ENCODE data around the gene SP100.

DNA sequence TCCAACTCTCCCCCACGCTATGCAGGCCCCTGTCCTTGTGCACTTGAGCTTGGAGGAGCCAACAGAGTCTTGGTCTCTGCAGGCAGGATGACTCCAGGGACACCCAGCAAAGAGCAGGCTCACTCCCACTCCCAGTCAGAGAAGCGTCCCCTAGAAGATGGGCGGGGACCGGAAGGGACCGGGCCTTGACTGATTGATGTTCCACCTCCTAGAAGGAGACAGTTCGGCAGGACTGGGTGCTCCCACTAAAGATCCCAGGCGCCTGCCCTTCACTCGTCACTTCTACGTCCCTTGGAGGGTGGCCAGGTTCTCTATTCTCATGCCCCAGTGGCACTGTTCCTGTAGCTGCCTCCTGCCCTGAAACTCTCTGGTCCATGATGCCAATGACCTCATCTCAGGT, 3.2 kb upstream of the SP100 start:
- TF ChIP-seq EP300 (IDR thresholded peaks at IDR 0.05) = no peak
- TF ChIP-seq, protein P1, sequence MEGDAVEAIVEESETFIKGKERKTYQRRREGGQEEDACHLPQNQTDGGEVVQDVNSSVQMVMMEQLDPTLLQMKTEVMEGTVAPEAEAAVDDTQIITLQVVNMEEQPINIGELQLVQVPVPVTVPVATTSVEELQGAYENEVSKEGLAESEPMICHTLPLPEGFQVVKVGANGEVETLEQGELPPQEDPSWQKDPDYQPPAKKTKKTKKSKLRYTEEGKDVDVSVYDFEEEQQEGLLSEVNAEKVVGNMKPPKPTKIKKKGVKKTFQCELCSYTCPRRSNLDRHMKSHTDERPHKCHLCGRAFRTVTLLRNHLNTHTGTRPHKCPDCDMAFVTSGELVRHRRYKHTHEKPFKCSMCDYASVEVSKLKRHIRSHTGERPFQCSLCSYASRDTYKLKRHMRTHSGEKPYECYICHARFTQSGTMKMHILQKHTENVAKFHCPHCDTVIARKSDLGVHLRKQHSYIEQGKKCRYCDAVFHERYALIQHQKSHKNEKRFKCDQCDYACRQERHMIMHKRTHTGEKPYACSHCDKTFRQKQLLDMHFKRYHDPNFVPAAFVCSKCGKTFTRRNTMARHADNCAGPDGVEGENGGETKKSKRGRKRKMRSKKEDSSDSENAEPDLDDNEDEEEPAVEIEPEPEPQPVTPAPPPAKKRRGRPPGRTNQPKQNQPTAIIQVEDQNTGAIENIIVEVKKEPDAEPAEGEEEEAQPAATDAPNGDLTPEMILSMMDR (IDR thresholded peaks at IDR 0.05) = no peak

Measured in gastroesophageal sphincter (tissue), 3 donors.